GM23338 (cell line): ENCODE results near the gene NUDT6. TPM values are rescaled to one million over a fixed set of nuclear protein-coding genes. Genes with fewer than 3 reads are reported as not detected.

Experiments
- ATAC-seq: fragments of 200-7000 bp; cut with Tn5 transposase; 3 replicates; pipeline ENCODE4 v1.9.1; 2020
- DNase-seq: peaks from one replicate; pipeline ENCODE4 v3.0.0-alpha.2; 2015; ENCODE audit warnings: low spot score
- H2AFZ ChIP-seq: fragments of 200-600 bp; sonication (generic); 2 replicates; pipeline ENCODE4 v1.8.0; 2016; ENCODE audit warnings: antibody characterized with exemption, mild to moderate bottlenecking, moderate library complexity
- H3F3A ChIP-seq: fragments of 200-600 bp; sonication (generic); replicated peaks from 2 replicates; pipeline ENCODE4 v1.8.0; 2017; ENCODE audit warnings: antibody characterized with exemption, mixed run types, low read depth
- H3K27ac ChIP-seq: fragments of 200-600 bp; sonication (generic); 2 replicates; pipeline ENCODE4 v1.6.1; 2016; ENCODE audit warnings: low read depth
- H3K27me3 ChIP-seq: fragments of 200-600 bp; sonication (generic); 2 replicates; pipeline ENCODE4 v1.8.0; 2016; ENCODE audit warnings: mild to moderate bottlenecking, mixed run types, moderate library complexity; ENCODE audit not compliant: insufficient read depth
- H3K36me3 ChIP-seq: fragments of 200-600 bp; sonication (generic); 2 replicates; pipeline ENCODE4 v1.8.0; 2016; ENCODE audit warnings: mild to moderate bottlenecking; ENCODE audit not compliant: insufficient read depth
- H3K4me1 ChIP-seq: fragments of 200-600 bp; sonication (generic); 2 replicates; pipeline ENCODE4 v1.8.0; 2016; ENCODE audit warnings: mild to moderate bottlenecking, moderate library complexity; ENCODE audit not compliant: insufficient read depth
- H3K4me2 ChIP-seq: fragments of 200-600 bp; sonication (generic); 2 replicates; pipeline ENCODE4 v1.7.1; 2017; ENCODE audit warnings: mixed run types
- H3K4me3 ChIP-seq: fragments of 200-600 bp; sonication (generic); 2 replicates; pipeline ENCODE4 v1.6.1; 2016; ENCODE audit warnings: mixed run types
- H3K79me2 ChIP-seq: fragments of 200-600 bp; sonication (generic); replicated peaks from 2 replicates; pipeline ENCODE4 v1.8.0; 2017; ENCODE audit warnings: mild to moderate bottlenecking; ENCODE audit not compliant: insufficient read depth
- H3K9me2 ChIP-seq: fragments of 200-600 bp; sonication (generic); 2 replicates; pipeline ENCODE4 v1.8.0; 2017; ENCODE audit not compliant: insufficient read depth
- H4K20me1 ChIP-seq: fragments of 200-600 bp; sonication (generic); replicated peaks from 2 replicates; pipeline ENCODE4 v1.8.0; 2017; ENCODE audit warnings: mild to moderate bottlenecking; ENCODE audit not compliant: insufficient read depth
- H3K27ac Mint-ChIP-seq: 2 replicates; pipeline ENCODE4 v1.8.0; 2020; ENCODE audit warnings: inconsistent platforms, mild to moderate bottlenecking, moderate library complexity, mixed read lengths
- H3K27me3 Mint-ChIP-seq: 3 replicates; pipeline ENCODE4 v1.8.0; 2022; ENCODE audit warnings: low read depth, mild to moderate bottlenecking, moderate library complexity, mixed read lengths, inconsistent platforms; ENCODE audit not compliant: insufficient read depth, poor library complexity
- H3K36me3 Mint-ChIP-seq: 3 replicates; pipeline ENCODE4 v1.8.0; 2021; ENCODE audit warnings: low read depth, mild to moderate bottlenecking, inconsistent platforms, moderate library complexity, mixed read lengths
- H3K4me1 Mint-ChIP-seq: 3 replicates; pipeline ENCODE4 v1.8.0; 2020; ENCODE audit warnings: mild to moderate bottlenecking, inconsistent platforms, mixed read lengths
- H3K4me3 Mint-ChIP-seq: 3 replicates; pipeline ENCODE4 v1.8.0; 2021; ENCODE audit warnings: moderate library complexity, mild to moderate bottlenecking, inconsistent platforms, mixed read lengths
- H3K9me3 Mint-ChIP-seq: 3 replicates; pipeline ENCODE4 v1.8.0; 2020; ENCODE audit warnings: moderate library complexity, mild to moderate bottlenecking, inconsistent platforms, mixed read lengths
- CREB1 ChIP-seq: fragments of 250-450 bp; sonication (Bioruptor Pico); IDR thresholded peaks from 2 replicates; pipeline ENCODE4 v1.5.0; 2020; ENCODE audit warnings: low read depth, mild to moderate bottlenecking, moderate library complexity
- EZH2 ChIP-seq: fragments of 200-600 bp; sonication (generic); IDR thresholded peaks from one replicate; pipeline ENCODE4 v1.8.0; 2017; ENCODE audit warnings: antibody characterized with exemption, mild to moderate bottlenecking, low read depth; ENCODE audit not compliant: unreplicated experiment
- EZH2phosphoT487 ChIP-seq: fragments of 200-600 bp; sonication (generic); IDR thresholded peaks from one replicate; pipeline ENCODE4 v1.8.1; 2018; ENCODE audit warnings: antibody characterized with exemption; ENCODE audit not compliant: unreplicated experiment
- JUNB ChIP-seq: IDR thresholded peaks from one replicate; pipeline ENCODE4 v1.6.1; 2016; ENCODE audit warnings: antibody characterized with exemption; ENCODE audit not compliant: unreplicated experiment
- NANOG ChIP-seq: IDR thresholded peaks from 2 replicates; pipeline ENCODE4 v1.6.1; 2016; ENCODE audit warnings: antibody characterized with exemption, borderline replicate concordance
- POLR2AphosphoS5 ChIP-seq: IDR thresholded peaks from 2 replicates; pipeline ENCODE4 v1.6.1; 2016; ENCODE audit warnings: antibody characterized with exemption, low read depth
- STAT1 ChIP-seq: IDR thresholded peaks from one replicate; pipeline ENCODE4 v1.6.1; 2016; ENCODE audit warnings: antibody characterized with exemption; ENCODE audit not compliant: unreplicated experiment
- ZNF114 ChIP-seq: fragments of 250-450 bp; sonication (Bioruptor Pico); IDR thresholded peaks from 2 replicates; pipeline ENCODE4 v1.5.0; 2020; ENCODE audit warnings: mild to moderate bottlenecking, moderate library complexity
- ZNF331 ChIP-seq: fragments of 250-450 bp; sonication (Bioruptor Pico); IDR thresholded peaks from 2 replicates; pipeline ENCODE4 v1.5.0; 2020; ENCODE audit warnings: low read depth, mild to moderate bottlenecking, moderate library complexity
- polyA plus RNA-seq: library from polyadenylated mRNA; unstranded; fragments of >200 nt; fragmentation: Nextera tagmentation; extraction: Ambion mirVana; gene quantifications from 2 replicates; pipeline ENCODE4 v1.2.1, GENCODE V29; 2016
- total RNA-seq: library from RNA; depleted of rRNA; stranded (reverse); fragments of >200 nt; shearing (Covaris generic); gene quantifications from 2 replicates; pipeline ENCODE4 v1.2.3, GENCODE V29; 2014
- TF ChIP-seq, protein P1 (sequence below), 2 experiments: fragments of 200-600 bp in 1 of 2; sonication (generic) in 1 of 2; conservative IDR thresholded peaks; 2 replicates each; pipeline versions ENCODE4 v1.5.1 to v1.6.1; 2016 to 2017; ENCODE audit warnings: antibody characterized with exemption in 2 of 2, low read depth in 2 of 2, mild to moderate bottlenecking in 2 of 2, moderate library complexity in 1 of 2
- TF ChIP-seq, protein P2 (sequence below): IDR thresholded peaks from 2 replicates; pipeline ENCODE4 v1.6.1; 2016; ENCODE audit warnings: antibody characterized with exemption
- TF ChIP-seq, protein P3 (sequence below): fragments of 250-450 bp; sonication (Bioruptor Pico); IDR thresholded peaks from 2 replicates; pipeline ENCODE4 v1.5.0; 2020; ENCODE audit warnings: mild to moderate bottlenecking, moderate library complexity
- TF ChIP-seq, protein P4 (sequence below): IDR thresholded peaks from one replicate; pipeline ENCODE4 v1.6.1; 2018; ENCODE audit warnings: antibody characterized with exemption; ENCODE audit not compliant: unreplicated experiment

NUDT6 gene
- total and polyA plus RNA-seq, 2 experiments from 2014 or later, result 4.9 to 9.1 TPM

DNA sequence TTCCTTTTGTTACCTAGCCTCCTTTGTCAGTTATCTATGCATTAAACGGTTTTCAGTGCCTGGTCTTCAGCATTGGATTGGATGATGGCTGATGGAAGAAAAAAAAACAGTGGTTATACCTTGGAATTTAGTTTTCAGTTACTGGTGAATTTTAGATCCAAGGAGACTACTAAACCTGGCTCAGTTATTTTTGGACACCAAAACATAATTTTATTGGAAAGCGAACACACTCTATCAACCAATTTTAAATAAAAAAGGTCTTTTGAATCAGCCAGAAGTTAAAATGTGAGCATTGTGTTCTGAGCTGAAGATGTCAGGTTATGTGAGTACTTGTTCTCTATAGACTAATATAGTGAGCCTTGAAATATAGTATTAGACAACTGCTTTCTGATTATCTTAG, 63.7 kb downstream of the NUDT6 start:
- Histone ChIP-seq H3K27me3 (no peaks in the 10 kb centered on the region), H3K4me2 (0 out of 2 replicates have a peak overlapping the region, but pooled peaks have one; percentile 33), H3K36me3 (no peaks in the 10 kb centered on the region), H3K79me2 (peaks cover 100% of the 10 kb centered on the region), H3K9me2 (no peaks in the 10 kb centered on the region), H3F3A (0 out of 2 replicates have a peak, but pooled peaks cover under 1% of the 10 kb centered on the region), H2AFZ (no peak overlapping the region), H3K4me3 (no peak overlapping the region), H4K20me1 (peaks cover 68% of the 10 kb centered on the region), H3K27ac (0 out of 2 replicates have a peak overlapping the region, but pooled peaks have one; percentile 6), H3K4me1 (peaks cover 93% of the 10 kb centered on the region)
- DNase-seq (no peak), ATAC-seq (no peak)
- H3K27ac Mint-ChIP-seq, result no peak overlapping the region
- no peaks in the 10 kb centered on the region for H3K36me3 Mint-ChIP-seq
- peaks cover 78% of the 10 kb centered on the region for H3K4me1 Mint-ChIP-seq
- TF ChIP-seq NANOG, result no peak
- TF ChIP-seq, protein P1, sequence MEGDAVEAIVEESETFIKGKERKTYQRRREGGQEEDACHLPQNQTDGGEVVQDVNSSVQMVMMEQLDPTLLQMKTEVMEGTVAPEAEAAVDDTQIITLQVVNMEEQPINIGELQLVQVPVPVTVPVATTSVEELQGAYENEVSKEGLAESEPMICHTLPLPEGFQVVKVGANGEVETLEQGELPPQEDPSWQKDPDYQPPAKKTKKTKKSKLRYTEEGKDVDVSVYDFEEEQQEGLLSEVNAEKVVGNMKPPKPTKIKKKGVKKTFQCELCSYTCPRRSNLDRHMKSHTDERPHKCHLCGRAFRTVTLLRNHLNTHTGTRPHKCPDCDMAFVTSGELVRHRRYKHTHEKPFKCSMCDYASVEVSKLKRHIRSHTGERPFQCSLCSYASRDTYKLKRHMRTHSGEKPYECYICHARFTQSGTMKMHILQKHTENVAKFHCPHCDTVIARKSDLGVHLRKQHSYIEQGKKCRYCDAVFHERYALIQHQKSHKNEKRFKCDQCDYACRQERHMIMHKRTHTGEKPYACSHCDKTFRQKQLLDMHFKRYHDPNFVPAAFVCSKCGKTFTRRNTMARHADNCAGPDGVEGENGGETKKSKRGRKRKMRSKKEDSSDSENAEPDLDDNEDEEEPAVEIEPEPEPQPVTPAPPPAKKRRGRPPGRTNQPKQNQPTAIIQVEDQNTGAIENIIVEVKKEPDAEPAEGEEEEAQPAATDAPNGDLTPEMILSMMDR (conservative IDR thresholded peaks at IDR 0.05; ENCODE audit: low read depth in 2 of 2), result no peak
- no peak for TF ChIP-seq STAT1
- no peak for TF ChIP-seq EZH2
- no peak for TF ChIP-seq JUNB
- TF ChIP-seq, protein P2, sequence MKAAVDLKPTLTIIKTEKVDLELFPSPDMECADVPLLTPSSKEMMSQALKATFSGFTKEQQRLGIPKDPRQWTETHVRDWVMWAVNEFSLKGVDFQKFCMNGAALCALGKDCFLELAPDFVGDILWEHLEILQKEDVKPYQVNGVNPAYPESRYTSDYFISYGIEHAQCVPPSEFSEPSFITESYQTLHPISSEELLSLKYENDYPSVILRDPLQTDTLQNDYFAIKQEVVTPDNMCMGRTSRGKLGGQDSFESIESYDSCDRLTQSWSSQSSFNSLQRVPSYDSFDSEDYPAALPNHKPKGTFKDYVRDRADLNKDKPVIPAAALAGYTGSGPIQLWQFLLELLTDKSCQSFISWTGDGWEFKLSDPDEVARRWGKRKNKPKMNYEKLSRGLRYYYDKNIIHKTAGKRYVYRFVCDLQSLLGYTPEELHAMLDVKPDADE, result no peak
- TF ChIP-seq, protein P3, sequence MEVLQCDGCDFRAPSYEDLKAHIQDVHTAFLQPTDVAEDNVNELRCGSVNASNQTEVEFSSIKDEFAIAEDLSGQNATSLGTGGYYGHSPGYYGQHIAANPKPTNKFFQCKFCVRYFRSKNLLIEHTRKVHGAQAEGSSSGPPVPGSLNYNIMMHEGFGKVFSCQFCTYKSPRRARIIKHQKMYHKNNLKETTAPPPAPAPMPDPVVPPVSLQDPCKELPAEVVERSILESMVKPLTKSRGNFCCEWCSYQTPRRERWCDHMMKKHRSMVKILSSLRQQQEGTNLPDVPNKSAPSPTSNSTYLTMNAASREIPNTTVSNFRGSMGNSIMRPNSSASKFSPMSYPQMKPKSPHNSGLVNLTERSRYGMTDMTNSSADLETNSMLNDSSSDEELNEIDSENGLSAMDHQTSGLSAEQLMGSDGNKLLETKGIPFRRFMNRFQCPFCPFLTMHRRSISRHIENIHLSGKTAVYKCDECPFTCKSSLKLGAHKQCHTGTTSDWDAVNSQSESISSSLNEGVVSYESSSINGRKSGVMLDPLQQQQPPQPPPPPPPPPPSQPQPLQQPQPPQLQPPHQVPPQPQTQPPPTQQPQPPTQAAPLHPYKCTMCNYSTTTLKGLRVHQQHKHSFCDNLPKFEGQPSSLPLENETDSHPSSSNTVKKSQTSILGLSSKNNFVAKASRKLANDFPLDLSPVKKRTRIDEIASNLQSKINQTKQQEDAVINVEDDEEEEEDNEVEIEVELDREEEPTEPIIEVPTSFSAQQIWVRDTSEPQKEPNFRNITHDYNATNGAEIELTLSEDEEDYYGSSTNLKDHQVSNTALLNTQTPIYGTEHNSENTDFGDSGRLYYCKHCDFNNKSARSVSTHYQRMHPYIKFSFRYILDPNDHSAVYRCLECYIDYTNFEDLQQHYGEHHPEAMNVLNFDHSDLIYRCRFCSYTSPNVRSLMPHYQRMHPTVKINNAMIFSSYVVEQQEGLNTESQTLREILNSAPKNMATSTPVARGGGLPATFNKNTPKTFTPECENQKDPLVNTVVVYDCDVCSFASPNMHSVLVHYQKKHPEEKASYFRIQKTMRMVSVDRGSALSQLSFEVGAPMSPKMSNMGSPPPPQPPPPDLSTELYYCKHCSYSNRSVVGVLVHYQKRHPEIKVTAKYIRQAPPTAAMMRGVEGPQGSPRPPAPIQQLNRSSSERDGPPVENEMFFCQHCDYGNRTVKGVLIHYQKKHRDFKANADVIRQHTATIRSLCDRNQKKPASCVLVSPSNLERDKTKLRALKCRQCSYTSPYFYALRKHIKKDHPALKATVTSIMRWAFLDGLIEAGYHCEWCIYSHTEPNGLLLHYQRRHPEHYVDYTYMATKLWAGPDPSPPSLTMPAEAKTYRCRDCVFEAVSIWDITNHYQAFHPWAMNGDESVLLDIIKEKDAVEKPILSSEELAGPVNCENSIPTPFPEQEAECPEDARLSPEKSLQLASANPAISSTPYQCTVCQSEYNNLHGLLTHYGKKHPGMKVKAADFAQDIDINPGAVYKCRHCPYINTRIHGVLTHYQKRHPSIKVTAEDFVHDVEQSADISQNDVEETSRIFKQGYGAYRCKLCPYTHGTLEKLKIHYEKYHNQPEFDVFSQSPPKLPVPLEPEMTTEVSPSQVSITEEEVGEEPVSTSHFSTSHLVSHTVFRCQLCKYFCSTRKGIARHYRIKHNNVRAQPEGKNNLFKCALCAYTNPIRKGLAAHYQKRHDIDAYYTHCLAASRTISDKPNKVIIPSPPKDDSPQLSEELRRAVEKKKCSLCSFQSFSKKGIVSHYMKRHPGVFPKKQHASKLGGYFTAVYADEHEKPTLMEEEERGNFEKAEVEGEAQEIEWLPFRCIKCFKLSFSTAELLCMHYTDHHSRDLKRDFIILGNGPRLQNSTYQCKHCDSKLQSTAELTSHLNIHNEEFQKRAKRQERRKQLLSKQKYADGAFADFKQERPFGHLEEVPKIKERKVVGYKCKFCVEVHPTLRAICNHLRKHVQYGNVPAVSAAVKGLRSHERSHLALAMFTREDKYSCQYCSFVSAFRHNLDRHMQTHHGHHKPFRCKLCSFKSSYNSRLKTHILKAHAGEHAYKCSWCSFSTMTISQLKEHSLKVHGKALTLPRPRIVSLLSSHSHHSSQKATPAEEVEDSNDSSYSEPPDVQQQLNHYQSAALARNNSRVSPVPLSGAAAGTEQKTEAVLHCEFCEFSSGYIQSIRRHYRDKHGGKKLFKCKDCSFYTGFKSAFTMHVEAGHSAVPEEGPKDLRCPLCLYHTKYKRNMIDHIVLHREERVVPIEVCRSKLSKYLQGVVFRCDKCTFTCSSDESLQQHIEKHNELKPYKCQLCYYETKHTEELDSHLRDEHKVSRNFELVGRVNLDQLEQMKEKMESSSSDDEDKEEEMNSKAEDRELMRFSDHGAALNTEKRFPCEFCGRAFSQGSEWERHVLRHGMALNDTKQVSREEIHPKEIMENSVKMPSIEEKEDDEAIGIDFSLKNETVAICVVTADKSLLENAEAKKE (CRISPR knock-in tag), result no peak
- TF ChIP-seq, protein P4, sequence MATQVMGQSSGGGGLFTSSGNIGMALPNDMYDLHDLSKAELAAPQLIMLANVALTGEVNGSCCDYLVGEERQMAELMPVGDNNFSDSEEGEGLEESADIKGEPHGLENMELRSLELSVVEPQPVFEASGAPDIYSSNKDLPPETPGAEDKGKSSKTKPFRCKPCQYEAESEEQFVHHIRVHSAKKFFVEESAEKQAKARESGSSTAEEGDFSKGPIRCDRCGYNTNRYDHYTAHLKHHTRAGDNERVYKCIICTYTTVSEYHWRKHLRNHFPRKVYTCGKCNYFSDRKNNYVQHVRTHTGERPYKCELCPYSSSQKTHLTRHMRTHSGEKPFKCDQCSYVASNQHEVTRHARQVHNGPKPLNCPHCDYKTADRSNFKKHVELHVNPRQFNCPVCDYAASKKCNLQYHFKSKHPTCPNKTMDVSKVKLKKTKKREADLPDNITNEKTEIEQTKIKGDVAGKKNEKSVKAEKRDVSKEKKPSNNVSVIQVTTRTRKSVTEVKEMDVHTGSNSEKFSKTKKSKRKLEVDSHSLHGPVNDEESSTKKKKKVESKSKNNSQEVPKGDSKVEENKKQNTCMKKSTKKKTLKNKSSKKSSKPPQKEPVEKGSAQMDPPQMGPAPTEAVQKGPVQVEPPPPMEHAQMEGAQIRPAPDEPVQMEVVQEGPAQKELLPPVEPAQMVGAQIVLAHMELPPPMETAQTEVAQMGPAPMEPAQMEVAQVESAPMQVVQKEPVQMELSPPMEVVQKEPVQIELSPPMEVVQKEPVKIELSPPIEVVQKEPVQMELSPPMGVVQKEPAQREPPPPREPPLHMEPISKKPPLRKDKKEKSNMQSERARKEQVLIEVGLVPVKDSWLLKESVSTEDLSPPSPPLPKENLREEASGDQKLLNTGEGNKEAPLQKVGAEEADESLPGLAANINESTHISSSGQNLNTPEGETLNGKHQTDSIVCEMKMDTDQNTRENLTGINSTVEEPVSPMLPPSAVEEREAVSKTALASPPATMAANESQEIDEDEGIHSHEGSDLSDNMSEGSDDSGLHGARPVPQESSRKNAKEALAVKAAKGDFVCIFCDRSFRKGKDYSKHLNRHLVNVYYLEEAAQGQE, result no peak
- no peak for TF ChIP-seq EZH2phosphoT487
- TF ChIP-seq CREB1 (CRISPR knock-in tag), result no peak
- TF ChIP-seq POLR2AphosphoS5, result no peak; the same call in 1 of the 2 replicates
- no peak for TF ChIP-seq ZNF331
- TF ChIP-seq ZNF114, result no peak
- no peaks in the 10 kb centered on the region for H3K9me3 Mint-ChIP-seq
- H3K4me3 Mint-ChIP-seq, result no peak overlapping the region
- peaks cover 2% of the 10 kb centered on the region for H3K27me3 Mint-ChIP-seq
